ENCODE measurements around the gene TMEM50B.

Gene TMEM50B

DNA sequence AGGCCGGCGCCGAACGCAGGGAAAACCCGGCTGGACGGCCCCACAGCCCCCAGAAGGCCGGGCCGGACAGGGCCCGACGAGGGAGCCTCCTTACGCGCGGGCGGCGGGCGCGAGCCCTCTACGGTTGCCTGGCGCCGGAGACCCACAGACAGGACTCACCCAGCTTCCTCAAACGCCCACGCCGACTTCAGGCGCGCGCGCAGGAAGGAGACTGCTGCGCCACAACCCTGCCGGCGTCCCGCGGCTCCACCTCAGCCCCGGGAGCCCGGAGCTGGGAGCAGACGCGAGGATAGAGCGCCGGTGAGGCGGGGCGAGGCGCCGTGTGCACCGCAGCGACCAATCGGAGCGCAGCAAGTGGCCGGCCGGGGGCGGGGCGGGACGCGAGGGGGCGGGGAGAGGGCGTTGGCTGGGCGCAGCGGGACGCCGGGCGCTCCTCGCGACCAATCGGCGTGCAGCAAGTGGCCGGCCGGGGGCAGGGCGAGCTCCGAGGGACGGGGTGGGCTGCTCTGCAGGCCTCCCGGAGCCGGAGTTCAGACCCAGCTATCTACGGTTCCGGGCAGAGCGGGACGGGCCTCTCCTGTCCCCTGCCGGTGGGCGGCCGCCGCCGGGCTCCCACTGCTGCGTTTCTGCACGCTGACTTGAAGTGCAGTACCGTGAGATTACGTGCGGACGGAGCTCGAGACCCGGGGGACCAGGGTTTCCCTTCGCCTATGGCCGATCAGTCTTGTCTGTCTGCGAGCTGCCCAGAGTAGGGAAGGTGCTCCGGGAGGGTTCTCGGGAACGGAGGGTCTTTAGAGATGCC, at the start of gene TMEM50B:
TSS of gene TMEM50B (minus strand) at position 296 of the 802 bp plus-strand sequence. CDS start 11,089 bp downstream, outside the sequence.
- Histone ChIP-seq H3K27me3 (no peaks in the 10 kb centered on the region), H3K4me1 (peaks cover 0 to 23% (median 12%) of the 10 kb centered on the region in 4 donors), H3K27ac (peak within 1 kb of the TSS; percentile 84 to 96), H3K9me3 (no peaks in the 10 kb centered on the region), H3K4me3 (peak within 1 kb of the TSS; percentile 70 to 79), H3K36me3 (no peaks in the 10 kb centered on the region)
- peak; percentile 91 to 98 for DNase-seq
- intact Hi-C loops (cut with DNase I; ENCODE audit: low total_unique reads), result loop anchor here (5.0 to 10.0 kb wide), 3 partner anchors 55 to 1405 kb away; partner anchors contain the start of genes CRYZL1 and ITSN1
- TF ChIP-seq, protein P1, sequence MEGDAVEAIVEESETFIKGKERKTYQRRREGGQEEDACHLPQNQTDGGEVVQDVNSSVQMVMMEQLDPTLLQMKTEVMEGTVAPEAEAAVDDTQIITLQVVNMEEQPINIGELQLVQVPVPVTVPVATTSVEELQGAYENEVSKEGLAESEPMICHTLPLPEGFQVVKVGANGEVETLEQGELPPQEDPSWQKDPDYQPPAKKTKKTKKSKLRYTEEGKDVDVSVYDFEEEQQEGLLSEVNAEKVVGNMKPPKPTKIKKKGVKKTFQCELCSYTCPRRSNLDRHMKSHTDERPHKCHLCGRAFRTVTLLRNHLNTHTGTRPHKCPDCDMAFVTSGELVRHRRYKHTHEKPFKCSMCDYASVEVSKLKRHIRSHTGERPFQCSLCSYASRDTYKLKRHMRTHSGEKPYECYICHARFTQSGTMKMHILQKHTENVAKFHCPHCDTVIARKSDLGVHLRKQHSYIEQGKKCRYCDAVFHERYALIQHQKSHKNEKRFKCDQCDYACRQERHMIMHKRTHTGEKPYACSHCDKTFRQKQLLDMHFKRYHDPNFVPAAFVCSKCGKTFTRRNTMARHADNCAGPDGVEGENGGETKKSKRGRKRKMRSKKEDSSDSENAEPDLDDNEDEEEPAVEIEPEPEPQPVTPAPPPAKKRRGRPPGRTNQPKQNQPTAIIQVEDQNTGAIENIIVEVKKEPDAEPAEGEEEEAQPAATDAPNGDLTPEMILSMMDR (IDR thresholded peaks at IDR 0.05), result peak; percentile 52 to 58

DNA sequence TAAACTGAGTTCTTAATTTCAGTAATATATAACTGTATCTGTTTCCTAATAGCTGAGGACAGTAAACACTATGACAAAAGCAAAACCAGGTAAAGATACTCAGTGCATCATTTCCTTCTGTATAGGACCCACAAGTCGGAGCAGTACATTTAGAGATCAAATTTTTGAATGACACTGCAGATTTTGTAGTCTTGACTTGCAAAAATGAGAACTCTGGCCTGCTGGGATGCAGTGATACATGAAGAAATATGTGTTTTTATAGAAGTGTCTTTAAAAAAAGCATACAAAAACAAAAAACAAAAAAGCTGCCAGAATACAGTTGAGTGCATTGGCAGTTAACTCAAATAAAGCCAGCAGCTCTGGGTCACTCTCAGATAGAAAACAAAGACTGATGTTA, 43.2 kb upstream of the TMEM50B start:
- Histone ChIP-seq H3K9me3 (no peaks in the 10 kb centered on the region), H3K4me3 (no peak overlapping the region), H3K27me3 (no peaks in the 10 kb centered on the region), H3K36me3 (peaks cover 38 to 73% (median 44%) of the 10 kb centered on the region in 3 donors), H3K27ac (no peak overlapping the region), H3K4me1 (no peaks in the 10 kb centered on the region)
- TF ChIP-seq, protein P1 (IDR thresholded peaks at IDR 0.05), result no peak
- intact Hi-C loops (cut with DNase I; ENCODE audit: low total_unique reads), result no loop called here
- DNase-seq, result no peak

DNA sequence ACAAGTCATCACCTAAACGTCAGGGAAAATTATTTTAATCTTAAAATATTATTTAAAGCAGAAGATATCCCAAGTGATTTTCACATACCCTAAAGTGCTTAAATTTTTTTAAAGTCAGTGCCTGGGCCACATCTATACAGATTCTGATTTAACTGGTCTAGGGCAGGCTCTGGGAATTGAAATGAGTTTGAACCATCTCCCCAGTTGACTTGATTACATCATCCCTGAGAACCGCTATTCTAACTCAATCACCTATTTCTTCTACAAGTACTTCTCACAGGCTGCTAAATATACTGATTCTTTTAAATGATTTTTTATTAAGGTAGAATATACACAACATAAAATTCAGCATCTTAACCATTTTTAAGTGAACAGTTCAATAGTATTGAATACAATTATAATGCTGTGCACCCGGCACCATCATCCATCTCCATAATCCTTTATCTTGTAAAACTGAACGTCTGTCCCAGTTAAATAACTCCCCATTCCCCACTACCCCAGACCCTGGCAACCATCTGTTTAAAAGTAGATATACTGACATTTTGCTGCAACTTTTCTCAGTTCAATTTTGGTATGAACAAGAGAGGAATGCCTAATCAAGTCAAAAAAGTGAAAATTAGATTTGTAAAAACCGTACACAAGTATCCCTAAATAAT, 42.7 kb upstream of the TMEM50B start:
- Histone ChIP-seq H3K27me3 (no peaks in the 10 kb centered on the region), H3K36me3 (peaks cover 36 to 73% (median 44%) of the 10 kb centered on the region in 3 donors), H3K27ac (no peak overlapping the region), H3K4me1 (no peaks in the 10 kb centered on the region), H3K4me3 (no peak overlapping the region), H3K9me3 (no peaks in the 10 kb centered on the region)
- TF ChIP-seq, protein P1 (IDR thresholded peaks at IDR 0.05), result no peak
- intact Hi-C loops (cut with DNase I; ENCODE audit: low total_unique reads), result no loop called here
- no peak for DNase-seq

DNA sequence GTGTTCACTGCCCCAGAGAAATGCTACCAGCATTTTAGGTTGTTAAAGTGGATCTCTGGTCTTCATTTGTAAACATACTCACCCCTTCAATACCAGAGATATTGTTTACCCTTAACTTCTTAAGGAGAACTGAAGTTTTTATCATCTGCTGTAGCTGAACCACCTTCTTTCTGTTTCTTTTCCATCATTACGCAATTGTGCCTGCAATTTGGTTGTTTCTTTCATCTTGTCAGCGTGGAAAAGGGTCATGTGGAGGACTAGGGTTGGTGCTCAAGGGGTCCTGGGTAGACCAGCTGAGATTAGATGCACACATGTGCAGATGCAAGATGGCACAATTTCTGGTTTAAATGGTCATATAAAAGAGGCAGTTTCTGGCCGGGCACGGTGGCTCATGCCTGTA, 39.1 kb upstream of the TMEM50B start:
- DNase-seq, result no peak
- TF ChIP-seq, protein P1 (IDR thresholded peaks at IDR 0.05), result no peak
- Histone ChIP-seq H3K36me3 (peaks cover 58 to 78% (median 67%) of the 10 kb centered on the region in 3 donors), H3K4me3 (no peak overlapping the region), H3K27me3 (no peaks in the 10 kb centered on the region), H3K27ac (no peak overlapping the region), H3K4me1 (no peaks in the 10 kb centered on the region), H3K9me3 (no peaks in the 10 kb centered on the region)
- intact Hi-C loops (cut with DNase I; ENCODE audit: low total_unique reads), result no loop called here

DNA sequence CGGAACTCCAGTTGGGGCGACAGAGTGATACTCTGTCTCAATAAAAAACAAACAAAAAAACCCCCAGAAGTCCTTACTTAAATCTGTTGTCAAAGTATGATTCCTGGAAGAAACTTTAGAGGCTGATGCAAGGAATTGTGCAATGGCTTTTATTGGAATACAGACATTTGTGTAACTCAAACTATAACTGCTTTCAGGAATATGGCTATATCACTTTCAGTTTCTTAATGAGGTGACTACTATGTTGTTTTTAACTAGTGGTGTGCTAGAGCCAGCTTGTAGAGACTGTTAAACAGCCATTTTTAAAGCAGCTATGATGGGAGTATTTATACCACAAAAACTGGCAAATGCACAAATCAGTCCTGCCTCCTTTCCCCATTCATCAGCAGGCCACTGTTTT, 34.5 kb upstream of the TMEM50B start:
- H3K27me3 ChIP-seq, result no peaks in the 10 kb centered on the region
- DNase-seq, result no peak
- intact Hi-C loops (cut with DNase I; ENCODE audit: low total_unique reads), result no loop called here
- no peak overlapping the region for H3K27ac ChIP-seq
- H3K9me3 ChIP-seq, result no peaks in the 10 kb centered on the region
- peaks cover 63 to 99% (median 87%) of the 10 kb centered on the region in 3 donors for H3K36me3 ChIP-seq
- H3K4me1 ChIP-seq, result no peaks in the 10 kb centered on the region
- TF ChIP-seq, protein P1 (IDR thresholded peaks at IDR 0.05), result no peak
- no peak overlapping the region for H3K4me3 ChIP-seq

Data from tibial artery (tissue), 4 donors.